NCI-H2029 treated with DMSO at 0.1 percent for 48 hours (cell line): Measurements from ENCODE around the gene GP1BB.
"Not testable (repeated sequence)": the region's sequence is repeated elsewhere in the genome, so short reads cannot be mapped to it uniquely, and the experiment has no call there.

Source experiments
- DNase-seq: peaks from one replicate; lab custom pipeline; 2025; lab: John Stamatoyannopoulos, UW

The GP1BB gene

DNA sequence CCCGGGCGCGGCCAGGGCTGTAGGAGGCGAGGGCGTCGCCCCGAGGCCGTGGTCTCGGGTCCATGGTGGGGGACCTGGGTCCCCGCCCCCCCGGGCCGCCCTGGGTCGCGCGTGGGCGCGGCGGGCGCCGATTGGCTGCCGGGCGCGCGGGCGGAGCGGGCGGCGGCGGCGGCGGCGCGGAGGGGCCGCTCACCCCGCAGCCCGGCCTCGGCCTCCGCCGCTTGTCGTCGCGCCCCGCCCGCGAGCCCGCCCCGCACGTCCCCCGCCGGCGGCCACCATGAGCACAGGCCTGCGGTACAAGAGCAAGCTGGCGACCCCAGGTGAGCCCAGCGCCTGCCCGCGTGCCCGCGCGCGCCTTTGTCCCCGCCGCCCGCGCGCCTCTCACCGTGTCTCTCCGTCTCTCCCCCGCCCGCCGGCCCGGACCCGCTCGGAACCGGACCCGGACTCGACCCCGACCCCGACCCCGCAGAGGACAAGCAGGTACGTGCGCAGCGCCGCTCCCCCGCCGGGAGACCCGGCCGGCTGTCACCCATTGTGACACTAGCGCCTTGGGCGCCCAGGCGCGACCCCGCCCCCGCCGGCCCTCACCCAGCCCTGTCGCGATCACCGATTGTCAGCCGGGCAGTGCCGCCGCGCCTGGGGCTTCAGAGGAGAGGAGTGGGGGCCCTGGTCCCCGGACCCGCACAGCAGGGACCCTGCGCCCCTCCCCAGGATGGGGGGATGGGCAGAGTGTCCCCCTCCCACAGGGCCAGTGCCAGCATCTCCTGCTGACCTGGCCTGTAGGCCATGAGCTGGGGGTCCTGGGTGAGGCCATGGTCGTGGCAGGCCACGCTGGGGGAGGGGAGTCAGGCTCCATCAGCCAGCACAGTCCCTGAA is 8.8 kb upstream of the GP1BB start, which contains the start of gene SEPTIN5:
SEPTIN5 (plus strand) TSS at position 192 of the 876 bp plus-strand sequence; CDS start at position 278, 86 bp downstream.
- no peak for DNase-seq

DNA sequence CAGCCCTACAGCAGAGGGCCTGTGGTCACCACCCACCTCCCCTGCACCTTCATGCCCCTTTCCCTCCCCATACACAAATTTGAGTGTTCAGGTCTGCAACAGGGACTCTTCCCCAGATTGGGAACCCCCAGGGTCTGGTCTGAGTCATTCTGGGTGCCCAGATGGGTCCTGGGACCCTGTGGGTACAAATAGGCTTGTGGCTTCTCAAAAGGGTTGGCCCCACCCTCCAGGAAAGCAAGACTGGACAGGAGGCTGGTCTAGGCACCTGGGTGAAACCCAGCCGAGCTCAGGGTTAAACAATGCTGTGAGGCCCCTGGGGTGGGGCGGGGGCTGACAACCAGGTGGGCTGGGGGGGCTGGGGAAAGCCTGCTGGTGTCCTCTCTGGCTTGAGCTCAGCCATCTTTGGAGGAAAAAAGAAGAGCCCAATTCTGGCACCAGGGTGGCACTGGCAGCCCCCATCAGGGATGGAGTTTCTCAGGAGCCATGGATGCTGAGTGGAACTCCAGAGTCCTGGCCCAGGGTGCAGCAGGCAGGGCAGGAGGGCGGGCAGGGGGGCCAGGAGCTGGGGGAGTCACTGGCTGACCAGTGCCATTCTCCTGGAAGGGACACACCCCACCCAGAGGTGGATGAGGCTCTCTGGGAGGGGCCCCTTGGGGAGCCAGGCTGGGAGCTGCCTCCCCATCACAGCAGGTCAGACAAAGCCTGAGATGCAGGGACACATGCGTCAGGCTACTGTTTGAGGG is 8.0 kb upstream of the GP1BB start:
- no peak for DNase-seq

DNA sequence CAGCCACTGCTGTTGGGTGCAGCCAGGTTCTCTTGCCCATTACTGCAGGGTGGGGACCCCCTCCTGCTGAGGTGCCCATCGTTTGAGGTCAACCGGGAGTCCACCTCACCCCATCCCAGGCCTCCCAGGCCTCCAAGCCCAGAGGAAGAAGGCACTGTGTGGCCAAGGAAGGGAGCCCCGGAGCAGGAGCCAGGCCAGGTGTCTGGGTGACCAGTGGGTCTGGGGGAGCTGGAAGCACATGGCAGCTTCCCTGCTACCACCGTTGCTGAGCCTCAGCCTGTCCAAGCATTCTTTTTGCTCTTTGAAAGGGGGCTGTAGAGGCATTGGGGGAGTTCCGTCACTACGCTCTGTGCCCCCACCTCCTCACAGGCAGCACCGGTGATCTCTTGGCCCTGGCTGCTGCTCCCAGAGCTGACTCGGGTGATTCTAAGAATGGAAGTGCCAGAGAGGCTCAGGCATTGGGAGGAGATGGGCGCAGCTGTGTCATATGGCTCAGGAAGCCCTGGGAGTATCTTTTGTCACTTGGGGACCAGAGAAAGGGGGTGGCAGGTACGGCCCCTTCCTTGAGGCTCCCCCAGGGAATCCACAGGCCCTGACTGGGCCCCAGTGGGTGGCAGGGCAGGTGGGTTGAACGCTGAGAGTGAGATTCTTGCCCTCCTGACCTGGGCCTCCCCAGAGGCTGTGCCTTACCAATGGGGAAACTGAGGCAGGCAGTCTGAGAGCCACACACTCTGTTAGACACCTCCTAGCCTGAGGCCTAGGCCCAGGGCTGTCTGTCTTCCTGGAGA is 7.1 kb upstream of the GP1BB start:
- no peak for DNase-seq

GRCh38 chr22:19716829-19717105 is 6.6 kb upstream of the GP1BB start:
- no peak for DNase-seq

GRCh38 chr22:19717181-19717580 is 6.2 kb upstream of the GP1BB start:
- no peak for DNase-seq

DNA sequence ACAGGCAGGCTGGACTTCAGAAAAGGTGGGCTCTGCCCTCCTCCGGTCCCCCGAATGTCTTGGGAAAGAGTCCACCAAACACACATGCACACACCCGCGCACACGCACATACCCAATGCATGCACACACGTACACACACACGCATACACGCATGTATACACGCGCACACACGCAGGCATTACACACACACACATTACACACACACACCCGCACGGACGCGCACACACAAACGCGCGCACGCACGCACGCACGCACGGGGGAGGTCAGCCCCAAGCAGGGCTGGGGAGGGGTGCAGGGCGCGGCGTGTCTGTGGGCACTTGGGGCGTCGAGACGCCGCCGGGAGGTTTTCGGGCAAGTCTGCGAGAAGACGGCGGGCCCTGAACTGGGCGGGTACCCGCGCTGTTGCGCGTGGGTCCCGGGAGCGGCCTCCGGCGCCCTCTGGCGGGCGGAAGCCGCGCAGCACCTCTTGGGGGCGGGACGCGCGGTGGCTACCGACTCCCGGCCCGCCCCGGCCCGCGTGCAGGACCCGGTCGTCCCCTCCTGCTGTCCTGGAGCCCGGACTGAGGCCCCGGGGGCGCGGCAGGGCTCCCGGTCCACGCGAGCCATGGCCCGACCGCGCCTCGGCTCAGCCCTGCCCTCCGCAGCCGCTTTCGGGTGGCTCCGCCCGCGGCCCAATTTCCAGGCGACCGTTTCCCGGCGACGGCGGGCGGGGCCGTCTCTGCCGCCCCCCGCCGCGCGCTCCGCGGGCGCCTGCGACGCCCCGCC is 5.5 kb upstream of the GP1BB start:
- no peak for DNase-seq

GRCh38 chr22:19718456-19719049 is 4.8 kb upstream of the GP1BB start:
- DNase-seq = no peak

GRCh38 chr22:19719050-19719482 is 4.3 kb upstream of the GP1BB start:
- no peak for DNase-seq

- DNase-seq = no peak
These were observed 3.8 kb upstream of the GP1BB start for GRCh38 chr22:19719488-19720021.

DNA sequence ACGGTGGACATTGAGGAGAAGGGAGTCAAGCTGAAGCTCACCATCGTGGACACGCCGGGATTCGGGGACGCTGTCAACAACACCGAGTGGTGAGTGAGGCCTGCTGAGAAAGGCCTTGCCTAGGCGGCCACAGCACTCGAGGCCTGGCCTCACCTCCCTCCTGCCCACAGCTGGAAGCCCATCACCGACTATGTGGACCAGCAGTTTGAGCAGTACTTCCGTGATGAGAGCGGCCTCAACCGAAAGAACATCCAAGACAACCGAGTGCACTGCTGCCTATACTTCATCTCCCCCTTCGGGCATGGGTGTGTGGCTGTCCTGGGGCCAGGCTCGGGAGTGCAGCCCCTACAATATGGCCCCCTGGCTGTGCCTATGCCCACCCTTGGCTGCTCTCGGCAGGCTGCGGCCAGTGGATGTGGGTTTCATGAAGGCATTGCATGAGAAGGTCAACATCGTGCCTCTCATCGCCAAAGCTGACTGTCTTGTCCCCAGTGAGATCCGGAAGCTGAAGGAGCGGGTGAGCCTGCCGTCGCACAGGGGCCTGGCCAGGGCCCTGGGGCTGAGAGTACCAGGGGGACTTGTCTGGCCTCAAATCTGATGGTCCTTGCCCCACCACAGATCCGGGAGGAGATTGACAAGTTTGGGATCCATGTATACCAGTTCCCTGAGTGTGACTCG is 3.0 kb upstream of the GP1BB start:
- no peak for DNase-seq

- DNase-seq = no peak
These were observed 2.4 kb upstream of the GP1BB start for GRCh38 chr22:19720999-19721329.

DNA sequence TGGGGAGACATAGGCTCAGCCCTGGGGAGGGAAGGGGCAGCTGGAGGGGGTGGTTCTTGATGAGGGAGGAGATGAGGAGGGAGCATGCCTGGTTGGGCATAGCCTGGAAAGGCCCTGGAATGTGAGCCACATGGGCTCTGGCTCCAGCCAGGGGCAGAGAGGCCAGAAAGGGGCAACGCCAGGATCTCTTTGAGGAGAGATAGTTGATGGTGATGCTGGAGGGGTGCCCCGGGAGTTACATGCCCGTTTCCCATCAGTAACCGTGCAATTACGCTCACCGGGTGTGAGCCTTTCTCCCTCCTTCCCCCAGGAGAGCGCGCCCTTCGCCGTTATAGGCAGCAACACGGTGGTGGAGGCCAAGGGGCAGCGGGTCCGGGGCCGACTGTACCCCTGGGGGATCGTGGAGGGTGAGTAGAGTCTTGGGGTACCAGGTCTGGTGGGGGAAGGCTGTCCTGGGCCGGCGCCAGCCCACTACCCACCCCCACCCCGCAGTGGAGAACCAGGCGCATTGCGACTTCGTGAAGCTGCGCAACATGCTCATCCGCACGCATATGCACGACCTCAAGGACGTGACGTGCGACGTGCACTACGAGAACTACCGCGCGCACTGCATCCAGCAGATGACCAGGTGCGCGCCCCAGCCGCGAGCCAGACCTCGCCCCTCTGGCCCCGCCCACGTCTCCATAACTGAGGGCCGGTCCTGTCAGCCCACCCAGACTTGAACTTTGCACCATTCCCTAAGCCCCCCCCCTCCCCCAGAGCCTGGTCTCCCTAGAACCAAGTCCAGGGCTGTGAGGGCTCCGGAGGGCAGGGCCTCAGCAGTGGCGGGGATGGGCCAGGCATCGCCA is 1.8 kb upstream of the GP1BB start:
- DNase-seq = no peak

DNA sequence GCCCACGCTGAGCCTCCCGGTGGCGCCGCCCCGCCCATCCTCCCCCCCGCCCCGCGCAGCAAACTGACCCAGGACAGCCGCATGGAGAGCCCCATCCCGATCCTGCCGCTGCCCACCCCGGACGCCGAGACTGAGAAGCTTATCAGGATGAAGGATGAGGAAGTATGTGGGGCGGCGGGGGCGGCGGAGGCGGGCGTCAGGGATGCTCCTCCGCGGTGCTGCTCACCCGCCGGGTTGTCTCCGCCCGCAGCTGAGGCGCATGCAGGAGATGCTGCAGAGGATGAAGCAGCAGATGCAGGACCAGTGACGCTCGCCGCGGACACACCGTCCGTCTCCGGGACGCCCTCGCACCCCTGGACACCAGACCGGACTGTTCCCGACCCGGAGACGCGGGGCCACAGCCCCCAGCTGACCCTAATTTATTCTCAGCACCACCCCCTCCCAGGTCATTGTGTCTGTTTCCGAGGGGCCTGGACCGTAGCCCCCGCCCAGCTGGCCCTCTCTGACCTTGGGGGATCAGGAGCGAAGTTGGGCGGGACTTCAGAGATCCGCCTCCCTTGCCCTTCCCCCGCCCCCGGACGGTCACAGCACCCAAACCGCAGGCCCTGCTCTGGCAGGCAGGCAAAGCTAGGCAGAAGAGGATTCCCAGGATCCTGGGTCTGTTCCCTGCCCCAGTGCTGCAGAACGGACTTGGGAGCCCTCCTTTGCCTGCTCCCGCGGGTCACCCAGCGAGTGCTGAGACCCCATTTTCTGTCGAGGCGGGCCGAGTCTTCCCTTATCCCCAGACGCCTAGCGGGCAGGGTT is 959 bp upstream of the GP1BB start:
- DNase-seq = no peak

DNA sequence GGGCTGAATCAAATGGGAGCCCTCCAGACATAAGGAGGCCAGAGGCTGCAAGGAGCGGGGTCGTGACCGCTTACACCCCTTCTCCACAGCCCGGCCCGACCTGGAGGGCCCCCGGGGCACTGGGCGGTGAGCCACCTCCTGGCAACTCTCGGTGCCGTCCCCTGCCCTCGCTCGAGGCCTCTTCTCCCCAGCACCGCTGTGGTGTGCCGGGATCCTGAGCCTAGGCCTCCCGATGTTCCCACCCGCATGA is 432 bp upstream of the GP1BB start:
- DNase-seq = no peak

- no peak for DNase-seq
These were observed 866 bp downstream of the GP1BB start for GRCh38 chr22:19723983-19724827.

DNA sequence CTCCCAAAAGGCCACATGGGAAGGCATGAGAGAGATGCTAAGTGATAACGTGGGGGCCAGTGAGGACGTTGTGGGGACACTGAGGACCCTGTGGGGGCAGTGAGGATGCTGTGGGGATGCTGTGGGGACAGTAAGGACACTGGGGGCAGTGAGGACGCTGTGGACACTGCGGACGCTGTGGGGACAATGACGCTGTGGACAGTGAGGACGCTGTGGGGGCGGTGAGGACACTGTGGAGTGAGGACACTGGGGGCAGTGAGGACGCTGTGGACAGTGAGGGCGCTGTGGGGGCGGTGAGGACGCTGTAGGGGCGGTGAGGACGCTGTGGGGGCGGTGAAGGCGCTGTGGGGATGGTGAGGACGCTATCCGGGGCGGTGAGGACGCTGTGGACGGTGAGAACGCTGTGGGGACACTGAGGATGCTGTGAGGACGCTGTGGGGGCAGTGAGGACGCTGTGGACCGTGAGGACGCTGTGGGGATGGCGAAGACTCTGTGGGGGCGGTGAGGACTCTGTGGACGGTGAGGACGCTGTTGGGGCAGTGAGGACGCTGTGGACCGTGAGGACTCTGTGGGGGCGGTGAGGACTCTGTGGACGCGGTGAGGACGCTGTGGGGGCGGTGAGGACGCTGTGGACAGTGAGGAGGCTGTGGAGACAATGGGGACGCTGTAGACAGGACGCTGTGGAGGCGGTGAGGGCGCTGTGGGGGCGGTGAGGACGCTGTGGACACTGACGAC is 1.8 kb downstream of the GP1BB start:
- DNase-seq = no peak

- not testable (repeated sequence) for DNase-seq
These were observed 2.9 kb downstream of the GP1BB start for GRCh38 chr22:19726064-19726788.
